Activated CD4-positive, alpha-beta T cell treated with anti-CD3 and anti-CD28 coated beads for 4 hours (primary cell): ENCODE results near the gene OTOGL.

ENCODE experiments used
- DNase-seq, 2 donors: peaks; one replicate each; pipeline ENCODE4 v3.0.0-alpha.2; 2020

Gene OTOGL, protein sequence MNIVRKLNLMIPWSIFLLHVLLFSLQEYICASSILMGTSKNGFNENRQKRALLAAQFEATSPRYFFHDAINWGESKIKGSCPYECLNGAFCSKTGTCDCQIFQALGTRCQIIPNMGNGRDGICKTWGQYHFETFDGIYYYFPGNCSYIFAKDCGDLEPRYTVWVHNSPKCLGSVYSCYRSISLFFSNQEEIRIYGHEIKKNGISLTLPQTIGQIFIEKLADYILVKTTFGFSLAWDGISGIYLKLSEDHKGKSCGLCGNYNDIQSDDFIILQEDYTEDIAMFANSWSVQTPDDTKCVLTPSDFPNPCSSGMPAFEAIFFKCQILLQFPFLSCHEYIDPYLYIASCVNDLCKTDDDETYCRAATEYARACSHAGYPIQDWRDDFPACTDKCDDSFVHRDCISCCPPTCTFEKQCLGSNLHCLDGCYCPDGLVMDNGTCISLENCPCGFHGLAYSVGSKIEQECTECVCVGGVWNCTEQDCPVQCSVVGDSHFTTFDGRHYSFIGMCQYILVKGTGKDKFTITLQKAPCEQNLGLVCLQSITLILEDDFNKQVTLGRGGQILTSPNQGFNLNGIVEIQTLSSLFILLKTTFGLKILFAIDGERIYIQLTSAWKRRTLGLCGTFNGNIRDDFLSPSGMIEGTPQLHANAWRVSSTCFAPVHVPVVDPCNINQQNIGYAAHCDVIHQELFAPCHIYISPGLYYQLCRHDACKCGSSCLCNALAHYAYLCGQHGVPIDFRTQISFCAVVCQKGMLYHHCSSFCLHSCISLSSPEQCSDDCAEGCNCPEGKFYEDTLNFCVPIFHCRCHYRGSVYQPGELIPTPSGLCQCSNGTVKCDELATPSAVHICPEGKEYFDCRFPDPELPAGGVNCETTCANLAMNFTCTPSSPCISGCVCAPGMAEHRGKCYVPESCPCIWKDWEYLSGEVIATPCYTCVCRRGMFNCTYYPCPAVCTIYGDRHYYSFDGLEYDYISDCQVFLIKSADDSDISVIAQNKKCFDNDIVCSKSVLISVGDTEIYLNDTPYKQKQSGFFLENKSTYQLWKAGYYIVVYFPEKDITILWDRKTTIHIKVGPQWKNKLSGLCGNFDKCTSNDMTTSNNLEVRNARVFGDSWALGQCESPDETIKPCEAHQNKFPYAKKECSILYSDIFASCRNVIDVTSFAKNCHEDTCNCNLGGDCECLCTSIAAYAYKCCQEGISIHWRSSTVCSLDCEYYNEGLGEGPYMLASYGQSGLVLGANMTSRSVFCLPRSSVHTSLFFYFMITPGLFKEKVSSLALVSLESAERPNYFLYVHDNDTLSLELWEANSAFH (N-terminal part only)

DNA sequence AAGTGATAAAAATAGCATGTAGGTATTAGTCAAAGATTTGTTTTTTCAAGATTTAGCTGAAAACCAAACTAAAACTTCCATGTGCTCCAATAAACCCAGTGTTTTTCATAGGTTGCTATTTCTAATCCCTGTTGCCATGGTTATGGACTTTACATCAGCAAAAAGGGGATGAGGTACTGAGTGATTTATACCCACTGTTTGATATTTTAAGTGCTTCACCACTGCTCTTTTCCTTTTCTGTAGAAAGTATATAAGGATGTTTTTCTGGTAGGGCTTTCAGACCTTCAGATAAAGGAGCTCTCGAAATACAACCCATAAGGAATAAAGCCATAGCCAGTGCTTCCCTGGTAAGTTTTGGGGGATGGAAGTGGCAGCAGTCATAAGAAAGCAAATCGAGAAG is at the start of gene OTOGL:
Gene OTOGL (plus strand): TSS at position 279 of the 400 bp plus-strand sequence. CDS start 109,895 bp downstream, outside the sequence.
- no peak for DNase-seq

DNA sequence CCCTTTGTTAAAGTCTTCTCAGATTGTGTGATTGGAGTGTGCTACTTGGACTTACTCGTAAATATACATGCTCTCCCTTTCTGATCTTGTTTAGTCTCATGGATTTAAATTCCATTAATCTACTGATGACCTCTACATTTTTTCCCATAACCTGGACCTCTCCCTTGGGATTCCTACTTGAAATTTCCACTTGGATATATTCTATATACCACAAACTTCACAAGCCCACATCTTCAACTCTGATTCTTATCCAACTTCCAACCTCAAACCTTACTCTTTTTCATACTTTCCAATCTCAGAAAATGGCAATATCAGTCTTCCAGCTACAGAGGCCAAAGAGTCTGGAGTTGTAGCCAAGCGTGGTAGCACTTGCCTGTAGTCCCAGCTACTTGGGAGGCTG is 49.1 kb upstream of the OTOGL start:
- DNase-seq: no peak

DNA sequence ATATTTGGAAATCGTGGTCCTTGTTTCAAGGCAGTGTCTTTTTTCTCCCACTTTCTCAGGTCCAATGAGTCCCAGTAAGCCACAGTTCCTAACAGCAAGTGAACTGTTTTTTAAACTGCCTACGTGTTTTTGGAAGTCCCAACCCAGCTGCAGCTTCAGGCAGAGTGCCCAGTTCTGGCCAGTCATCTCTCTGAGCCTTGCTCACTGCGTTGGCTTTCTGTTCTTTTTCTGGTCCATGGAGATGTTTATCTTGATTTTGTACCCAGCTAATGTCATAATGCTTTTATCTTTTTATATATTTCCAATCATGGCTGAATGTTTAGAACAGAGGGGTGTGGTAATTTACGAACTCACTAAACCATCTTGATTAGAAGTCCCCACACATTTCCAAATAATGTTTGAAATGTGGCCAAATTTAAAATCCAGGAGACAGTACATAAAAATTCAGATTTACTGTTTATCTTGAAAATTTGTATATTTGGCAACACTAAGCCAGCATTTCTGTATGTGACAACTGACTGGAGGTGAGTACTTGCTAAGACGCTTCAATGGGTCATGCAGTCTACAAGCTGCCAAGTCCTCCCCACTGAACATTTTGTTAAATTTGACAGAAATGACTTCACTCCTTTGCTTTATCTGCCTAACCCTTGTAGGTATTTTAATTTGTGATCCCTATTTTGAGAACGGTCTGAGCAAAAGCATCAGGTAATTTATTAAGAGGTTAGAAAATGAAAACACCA is 46.1 kb upstream of the OTOGL start:
- no peak for DNase-seq

DNA sequence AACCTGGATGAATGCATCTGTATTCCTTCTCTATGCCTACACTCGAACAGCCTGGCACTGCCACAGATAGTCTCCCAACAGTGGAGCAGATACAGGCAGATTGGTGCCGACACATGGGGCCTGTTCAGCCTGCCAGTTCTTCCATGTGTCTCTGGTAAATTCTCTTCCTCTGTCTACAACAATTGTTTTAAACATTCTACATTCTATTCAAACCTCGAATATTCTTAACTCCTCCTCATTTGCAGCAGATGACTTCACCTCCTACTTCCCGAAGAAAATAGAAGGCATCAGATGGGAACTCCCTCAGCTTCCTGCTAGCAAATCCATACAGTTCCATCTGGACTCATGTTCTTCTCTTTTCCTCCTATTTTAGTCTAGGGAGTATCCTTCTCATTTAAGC is 43.1 kb upstream of the OTOGL start:
- no peak for DNase-seq

DNA sequence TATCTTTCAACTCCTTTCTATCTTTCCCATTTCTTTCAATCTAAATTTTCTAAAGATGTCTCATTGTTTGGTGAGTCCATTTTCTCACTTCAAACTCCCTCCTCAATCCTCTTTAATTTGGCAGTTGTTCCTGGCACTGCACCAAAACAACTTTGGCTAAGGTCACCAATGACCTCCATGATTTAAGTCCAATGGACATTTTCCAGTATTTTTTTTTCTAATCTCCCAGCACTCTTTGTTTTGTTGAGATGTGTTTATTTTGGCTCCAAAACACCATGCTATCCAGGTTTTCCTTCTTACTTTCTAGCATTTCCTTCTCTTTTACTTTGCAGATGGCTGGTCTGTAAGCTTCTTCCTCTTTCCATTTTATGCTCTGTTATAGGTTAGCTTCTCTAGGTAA is 42.5 kb upstream of the OTOGL start:
- no peak for DNase-seq

DNA sequence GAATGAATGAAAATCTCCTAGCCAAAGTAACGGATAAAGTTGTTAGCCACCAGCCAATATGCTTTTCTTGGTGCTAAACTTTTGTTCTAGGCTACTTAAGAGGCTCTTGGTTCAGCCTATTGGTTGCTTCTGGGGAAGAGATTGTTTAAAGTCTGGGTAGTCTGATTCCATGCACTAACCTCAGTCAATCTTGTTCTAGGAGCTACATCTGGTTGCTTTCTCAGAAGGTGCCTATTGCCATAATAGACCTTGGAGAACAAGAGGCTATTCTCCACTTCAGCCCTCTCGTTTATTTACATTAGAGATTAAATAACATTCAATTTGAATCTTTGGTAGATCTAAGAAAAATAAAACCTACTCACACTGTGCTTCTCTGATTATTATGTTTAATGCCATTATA is 40.8 kb upstream of the OTOGL start:
- no peak for DNase-seq

DNA sequence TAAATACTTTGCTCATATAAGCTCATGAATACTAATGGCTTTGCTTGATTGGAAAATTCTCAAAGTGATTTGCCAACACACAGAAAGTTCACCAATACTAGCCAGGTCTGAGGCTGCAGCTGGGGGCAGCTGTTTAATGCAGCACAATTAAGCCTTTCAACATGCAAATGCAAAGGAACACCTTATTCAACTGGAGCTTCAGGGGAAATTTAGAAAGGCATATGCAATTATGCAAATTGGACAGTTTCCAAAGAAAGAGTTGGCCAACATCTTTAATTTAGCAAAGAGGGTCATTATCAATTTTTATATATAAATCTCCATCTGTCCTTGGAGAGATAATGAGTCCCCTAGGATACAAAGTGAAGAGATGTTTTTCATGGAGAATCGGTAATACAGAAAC is 40.2 kb upstream of the OTOGL start:
- no peak for DNase-seq

DNA sequence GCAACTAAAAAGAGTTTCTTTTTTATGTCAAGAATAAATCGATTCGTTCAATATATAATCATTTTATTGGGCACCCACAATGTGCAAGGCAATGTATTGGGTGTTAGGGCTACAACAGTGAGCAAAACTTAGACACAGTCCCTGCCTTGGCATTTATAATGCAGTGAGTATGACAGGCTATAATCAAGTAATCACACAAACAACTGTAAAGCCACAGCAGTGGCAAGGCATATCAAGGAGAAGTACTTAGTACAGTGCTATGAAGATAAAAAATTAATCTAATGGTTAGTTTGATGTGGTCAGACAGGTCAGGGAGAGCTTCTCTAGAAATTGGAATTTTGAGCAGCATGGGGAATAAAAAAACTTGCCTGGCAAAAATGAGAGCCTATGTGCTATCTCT is 39.5 kb upstream of the OTOGL start:
- no peak for DNase-seq

DNA sequence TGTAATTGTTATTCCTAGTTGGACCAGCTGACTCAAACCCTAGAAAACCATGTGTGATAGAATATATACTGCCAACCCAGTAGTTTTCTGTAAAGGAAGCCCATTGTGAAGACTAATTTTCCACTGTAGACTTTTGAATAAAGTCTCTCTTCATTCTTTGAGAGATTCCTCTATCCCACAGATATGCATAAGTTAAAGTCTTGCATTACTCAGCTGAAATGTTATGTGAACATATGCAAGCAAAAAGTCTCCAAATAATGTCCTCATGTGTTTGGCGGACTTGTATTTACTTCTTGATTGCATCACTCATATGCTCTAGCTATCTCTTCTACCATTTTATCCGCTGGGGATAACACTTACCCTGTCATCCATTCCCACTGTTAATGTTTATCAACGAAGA is 35.1 kb upstream of the OTOGL start:
- DNase-seq: no peak

DNA sequence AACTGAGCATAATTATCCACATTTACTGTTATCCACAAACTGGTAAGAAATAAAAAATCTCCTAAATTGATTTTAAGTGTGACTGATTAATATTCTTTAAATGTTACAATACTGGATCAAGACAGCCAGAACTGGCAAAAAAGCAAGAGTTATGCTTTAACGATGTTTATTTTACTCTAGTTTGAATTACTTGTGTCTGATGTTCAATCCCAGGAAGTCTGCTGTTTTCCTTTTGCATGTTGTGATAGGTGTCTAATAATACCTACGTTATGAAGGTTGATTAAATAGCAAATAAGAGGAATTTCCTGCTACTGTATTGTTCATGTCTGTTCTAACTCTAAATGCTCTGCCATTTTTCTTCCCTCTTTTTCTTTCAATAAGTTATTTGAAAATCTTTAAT is 34.4 kb upstream of the OTOGL start:
- no peak for DNase-seq

DNA sequence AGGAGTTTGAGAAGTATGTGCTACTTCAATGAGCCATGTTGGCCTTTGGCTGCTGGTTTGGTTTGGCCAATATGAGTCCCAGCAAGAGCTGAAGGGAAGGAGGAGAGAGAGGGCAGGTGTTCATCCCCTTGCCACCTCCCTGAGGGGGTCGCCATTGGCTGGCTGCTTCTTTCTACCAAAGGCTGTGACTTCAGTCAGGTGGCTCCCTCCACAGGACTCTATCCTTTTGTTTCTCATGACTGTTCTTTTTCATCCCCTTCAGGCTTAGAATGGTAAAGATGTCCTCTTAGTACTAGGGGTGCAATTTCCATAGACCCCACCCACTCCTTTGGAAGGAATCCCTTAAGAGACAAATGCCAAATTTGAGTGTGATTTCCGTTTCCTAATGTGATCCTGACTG is 31.2 kb upstream of the OTOGL start:
- no peak for DNase-seq

DNA sequence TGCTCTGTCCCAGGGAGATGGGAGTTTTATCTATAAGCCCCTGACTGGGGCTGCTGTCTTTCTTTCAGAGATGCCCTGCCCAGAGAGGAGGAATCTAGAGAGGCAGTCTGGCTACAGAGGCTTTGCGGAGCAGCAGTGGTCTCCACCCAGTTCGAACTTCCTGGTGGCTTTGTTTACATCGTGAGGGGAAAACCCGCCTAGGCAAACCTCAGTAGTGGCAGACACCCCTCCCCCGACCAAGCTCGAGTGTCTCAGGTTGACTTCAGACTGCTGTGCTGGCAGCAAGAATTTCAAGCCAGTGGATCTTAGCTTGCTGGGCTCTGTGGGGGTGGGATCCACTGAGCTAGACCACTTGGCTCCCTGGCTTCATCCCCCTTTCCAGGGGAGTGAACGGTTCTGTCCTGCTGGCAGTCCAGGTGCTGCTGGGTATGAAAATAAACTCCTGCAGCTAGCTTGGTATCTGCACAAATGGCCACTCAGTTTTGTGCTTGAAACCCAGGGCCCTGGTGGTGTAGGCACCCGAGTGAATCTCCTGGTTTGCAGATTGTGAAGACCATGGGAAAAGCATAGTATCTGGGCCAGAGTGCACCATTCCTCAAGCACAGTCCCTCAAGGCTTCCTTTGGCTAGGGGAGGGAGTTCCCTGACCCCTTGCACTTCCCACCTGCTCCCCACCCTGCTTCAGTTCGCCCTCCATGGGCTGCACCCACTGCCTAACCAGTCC is 15.3 kb upstream of the OTOGL start:
- peak; percentile 9 to 22 for DNase-seq

DNA sequence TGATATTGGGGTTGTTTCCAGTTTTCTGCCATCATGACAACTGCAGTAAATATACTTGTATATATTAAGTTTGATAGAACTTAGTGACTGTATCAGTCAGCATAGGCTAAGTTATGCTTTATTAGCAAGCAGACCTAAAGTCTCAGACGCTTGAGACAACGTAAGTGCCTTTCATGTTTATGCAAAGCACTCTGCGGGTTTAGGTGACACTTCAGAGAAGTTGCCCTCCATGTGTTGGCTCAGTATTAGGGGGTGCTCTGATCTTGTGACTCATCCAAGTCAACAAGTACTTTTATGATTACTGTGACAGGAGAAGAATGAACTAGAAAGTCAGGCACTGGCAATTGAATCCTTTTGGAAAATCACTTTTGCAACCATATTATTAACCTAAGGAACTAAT is 13.3 kb upstream of the OTOGL start:
- DNase-seq: no peak

DNA sequence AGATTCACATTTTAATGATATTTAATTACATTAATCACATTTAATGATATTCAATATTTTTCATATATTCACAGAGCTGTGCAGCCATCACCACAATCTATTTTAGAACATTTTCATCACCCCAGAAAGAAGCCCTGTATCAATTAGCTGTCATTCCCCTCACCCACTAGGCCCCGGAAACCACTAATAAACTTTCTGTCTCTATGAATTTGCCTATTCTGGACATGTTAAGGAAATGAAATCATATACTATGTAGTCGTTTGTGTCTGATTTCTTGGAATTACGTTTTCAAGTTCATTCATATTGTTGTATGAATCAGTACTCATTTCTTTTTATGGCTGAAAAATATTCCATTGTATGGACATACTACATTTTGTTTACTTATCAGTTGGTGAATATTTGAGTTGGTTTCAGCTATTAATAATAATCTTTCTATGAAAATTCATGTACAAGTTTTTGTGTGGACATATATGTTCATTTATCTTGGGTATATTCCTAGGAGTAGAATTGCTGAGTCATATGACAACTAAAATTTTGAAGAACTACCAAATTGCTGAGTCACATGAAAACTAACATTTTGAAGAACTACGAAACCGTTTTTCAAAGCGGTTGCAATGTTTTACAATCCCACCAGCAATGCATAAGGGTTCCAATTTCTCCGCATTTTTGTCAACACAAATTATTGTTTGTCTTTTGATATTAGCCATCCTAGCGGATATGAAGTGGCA is 11.7 kb upstream of the OTOGL start:
- no peak for DNase-seq

DNA sequence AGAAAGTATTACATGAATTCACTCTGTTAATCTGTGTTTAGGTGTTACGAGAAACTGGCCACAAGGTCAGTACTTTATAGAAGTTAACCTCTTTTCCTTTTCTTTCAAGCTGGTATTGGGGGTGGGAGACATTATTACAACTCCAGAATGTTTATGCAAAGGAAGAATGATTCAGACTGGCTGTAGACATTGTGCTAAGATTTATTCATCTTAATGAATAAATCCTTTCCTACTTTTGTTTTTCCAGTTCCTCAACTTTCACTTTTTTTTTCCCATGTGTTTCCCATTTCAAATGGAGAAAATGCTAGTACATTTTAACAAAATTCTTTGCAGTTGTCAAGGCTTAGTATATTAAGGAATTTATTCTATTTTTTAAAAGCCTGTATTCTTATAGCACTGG is 1.3 kb downstream of the OTOGL start:
- no peak for DNase-seq

DNA sequence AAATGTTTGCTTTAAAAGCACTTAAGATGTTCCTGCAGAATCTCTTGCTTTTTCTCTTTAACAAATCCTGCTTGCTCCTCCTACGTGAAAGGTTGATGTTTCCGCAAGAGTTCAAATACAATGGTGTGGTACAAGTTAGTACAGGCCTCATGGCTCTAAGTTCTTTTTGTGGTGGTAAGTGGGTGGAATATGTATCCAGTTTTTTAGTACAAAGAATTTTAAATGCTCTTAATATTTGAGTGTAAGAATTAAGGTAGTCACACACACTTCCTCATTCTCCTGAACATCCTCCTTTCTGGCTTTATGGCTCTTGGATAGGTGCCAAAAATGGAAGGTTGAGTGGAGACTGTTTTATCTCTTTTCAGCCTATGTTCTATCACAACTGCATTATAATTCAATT is 1.8 kb downstream of the OTOGL start:
- DNase-seq: no peak

DNA sequence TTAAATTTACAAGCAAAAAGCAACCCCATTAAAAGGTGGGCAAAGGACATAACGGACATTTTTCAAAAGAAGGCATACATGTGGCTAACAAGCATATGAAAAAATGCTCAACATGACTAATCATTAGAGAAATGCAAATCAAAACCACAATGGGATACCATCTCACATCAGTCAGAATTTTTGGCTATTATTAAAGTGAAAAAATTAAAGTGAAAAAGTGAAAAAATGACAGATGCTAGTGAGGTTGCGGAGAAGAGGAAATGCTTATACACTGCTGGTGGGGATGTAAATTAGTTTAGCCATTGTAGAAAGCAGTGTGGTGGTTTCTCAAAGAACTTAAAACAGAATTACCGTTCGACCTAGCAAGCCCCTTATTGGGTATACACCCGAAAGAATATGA is 7.9 kb downstream of the OTOGL start:
- DNase-seq: no peak

DNA sequence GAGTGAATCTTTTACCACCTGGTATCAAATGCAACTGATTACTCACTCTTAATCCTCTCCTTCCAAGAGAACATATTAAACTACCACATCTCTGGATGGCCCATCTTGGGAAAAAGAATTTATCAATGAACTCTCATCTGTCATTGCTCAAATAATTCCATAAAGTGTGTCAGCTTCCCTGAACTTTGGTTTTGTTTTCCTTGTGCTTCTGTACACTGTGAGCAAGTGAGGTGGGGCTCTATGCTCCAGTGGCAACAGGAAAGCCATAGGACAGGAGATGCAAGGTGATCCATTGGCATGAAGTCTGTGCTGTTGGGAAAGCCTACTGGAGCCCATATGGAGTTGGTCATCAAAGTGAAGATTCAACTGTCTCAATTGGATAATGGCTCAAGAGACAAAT is 17.4 kb downstream of the OTOGL start:
- no peak for DNase-seq

DNA sequence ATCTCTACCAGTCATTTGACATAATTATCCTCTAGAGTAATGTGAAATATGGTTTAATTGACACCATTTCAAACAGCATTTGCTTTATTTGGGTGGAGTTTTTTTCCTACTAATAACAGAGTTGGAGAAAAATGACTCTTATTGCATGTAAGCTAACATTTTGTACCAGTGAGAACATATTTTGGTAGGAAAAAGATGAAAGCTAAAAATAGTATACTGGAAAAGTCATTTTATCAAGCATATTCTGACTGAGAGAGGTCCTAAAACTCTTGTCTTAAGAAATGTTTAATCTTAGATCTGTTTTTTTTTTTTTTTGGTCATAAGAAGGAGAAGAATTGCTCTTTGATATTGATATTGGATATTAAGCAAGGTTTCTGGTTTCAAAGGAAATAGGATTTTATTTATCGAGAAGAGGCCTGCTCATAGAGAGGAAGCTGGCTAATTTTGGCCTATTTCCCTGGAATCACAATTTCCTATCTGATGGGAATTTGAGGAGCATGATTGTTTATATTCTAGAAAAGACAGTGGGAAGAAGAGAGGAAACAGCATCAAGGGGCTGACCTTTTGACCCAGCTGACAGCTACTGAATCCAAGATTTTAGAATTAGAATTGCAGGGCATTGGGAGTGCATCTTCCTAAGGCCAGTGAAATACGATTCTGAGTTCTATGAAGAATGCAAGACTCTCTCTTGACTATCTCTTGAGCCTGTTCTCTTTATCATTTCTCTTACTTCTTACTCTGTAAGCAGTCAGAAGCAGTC is 19.4 kb downstream of the OTOGL start:
- DNase-seq: no peak

DNA sequence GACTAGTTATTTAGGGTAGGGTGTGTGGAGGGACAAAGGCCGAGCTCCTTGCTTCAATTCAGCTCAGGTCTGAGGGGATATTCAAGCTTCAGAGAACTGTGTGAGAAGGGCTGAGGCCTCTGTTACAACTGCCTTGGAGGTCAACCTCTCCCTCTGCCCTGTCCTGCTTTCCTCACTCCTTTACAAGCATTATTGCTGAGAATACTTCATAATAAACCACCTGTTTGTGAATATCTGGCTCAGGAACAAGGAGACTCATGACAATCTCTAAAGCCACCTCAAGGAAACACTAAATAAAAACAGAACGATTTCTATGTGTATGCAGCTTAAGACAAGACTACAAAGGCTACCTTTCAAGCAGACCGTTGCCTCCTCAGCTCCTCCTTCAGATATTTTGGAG is 21.7 kb downstream of the OTOGL start:
- DNase-seq: no peak
